ENCODE data around the gene CES2.

CES2 gene

DNA sequence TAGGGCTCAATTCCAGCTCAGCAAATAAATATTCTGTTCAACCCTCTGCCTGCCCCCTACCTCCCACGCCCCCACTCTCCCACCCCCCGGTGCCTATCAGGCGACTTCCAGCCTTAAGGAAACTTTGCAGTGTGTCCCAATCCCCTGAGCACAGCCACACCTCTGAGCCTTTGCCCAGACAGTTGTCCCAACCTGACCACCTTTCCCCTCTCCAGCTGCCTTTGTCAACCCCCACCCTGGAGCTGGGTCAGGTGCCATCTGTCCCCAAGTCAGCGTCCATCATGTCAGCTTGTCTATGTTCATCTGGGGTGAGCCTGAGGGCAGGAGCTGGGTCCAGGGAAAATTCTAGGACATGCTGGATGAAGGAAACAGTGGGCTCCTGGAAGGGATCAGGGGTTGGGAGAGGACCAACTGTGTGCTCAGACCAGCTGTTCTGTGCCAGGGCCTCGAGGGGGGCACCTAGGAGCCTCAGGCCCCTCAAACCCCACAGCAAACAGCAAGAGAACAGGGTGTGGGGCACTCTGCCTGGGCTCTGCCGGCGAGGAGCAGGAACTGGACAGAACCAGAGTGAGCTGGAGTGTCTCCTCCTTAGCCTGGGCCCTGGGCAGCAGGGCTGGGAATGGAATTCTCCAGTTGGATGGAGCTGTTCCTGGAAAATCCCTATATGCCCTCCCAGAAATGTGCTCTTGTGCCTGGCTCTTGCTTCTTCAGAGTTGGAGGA, 34.4 kb upstream of the CES2 start:
- Mint-ChIP-seq H3K27me3 (ENCODE audit: low read depth) (peaks cover 4% of the 10 kb centered on the region), H3K27ac (peak overlapping the region; percentile 82 to 91 (median 85)), H3K9me3 (no peaks in the 10 kb centered on the region), H3K4me3 (peak overlapping the region in 1 of 3 experiments; percentile 47), H3K4me1 (peaks cover 52% of the 10 kb centered on the region), H3K36me3 (ENCODE audit: low read depth) (no peaks in the 10 kb centered on the region)
- TF ChIP-seq, protein P1, sequence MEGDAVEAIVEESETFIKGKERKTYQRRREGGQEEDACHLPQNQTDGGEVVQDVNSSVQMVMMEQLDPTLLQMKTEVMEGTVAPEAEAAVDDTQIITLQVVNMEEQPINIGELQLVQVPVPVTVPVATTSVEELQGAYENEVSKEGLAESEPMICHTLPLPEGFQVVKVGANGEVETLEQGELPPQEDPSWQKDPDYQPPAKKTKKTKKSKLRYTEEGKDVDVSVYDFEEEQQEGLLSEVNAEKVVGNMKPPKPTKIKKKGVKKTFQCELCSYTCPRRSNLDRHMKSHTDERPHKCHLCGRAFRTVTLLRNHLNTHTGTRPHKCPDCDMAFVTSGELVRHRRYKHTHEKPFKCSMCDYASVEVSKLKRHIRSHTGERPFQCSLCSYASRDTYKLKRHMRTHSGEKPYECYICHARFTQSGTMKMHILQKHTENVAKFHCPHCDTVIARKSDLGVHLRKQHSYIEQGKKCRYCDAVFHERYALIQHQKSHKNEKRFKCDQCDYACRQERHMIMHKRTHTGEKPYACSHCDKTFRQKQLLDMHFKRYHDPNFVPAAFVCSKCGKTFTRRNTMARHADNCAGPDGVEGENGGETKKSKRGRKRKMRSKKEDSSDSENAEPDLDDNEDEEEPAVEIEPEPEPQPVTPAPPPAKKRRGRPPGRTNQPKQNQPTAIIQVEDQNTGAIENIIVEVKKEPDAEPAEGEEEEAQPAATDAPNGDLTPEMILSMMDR (IDR thresholded peaks at IDR 0.05; ENCODE audit: unreplicated experiment in 3 of 3): no peak

DNA sequence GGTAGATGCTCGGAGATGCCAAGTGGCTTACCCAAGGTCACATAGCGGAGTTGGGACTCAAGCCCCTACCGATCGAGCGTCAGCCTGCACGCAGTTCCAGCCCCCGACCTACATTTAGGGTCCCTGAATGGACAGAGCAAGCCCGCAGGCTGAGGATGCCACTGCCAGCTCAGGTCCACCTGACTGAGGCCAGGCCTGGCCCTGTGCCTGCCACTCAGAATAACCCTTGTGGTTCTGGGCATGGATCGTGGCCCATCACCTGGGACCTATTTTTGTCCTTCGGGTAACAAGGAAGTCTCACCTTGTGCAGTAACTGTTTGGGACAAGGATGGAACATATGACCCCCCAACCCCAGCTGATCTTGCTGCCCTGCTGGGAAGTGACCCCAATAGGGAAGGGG, 33.7 kb upstream of the CES2 start:
- Mint-ChIP-seq H3K4me3 (no peak overlapping the region), H3K36me3 (ENCODE audit: low read depth) (no peaks in the 10 kb centered on the region), H3K27me3 (ENCODE audit: low read depth) (peaks cover 4% of the 10 kb centered on the region), H3K4me1 (peaks cover 60% of the 10 kb centered on the region), H3K9me3 (no peaks in the 10 kb centered on the region), H3K27ac (peak overlapping the region; percentile 34 to 82 (median 78))
- TF ChIP-seq, protein P1 (IDR thresholded peaks at IDR 0.05; ENCODE audit: unreplicated experiment in 3 of 3): no peak

GRCh38 chr16:66902648-66903543, 32.4 kb upstream of the CES2 start:
- no peaks in the 10 kb centered on the region for H3K36me3 Mint-ChIP-seq (ENCODE audit: low read depth)

GRCh38 chr16:66903544-66904427, 31.5 kb upstream of the CES2 start:
- no peak overlapping the region for H3K4me3 Mint-ChIP-seq
- no peaks in the 10 kb centered on the region for H3K9me3 Mint-ChIP-seq
- H3K36me3 Mint-ChIP-seq (ENCODE audit: low read depth): no peaks in the 10 kb centered on the region
- H3K27me3 Mint-ChIP-seq (ENCODE audit: low read depth): peaks cover 8% of the 10 kb centered on the region
- peak overlapping the region in 2 of 3 experiments; percentile 59 to 80 for H3K27ac Mint-ChIP-seq
- TF ChIP-seq, protein P1 (IDR thresholded peaks at IDR 0.05; ENCODE audit: unreplicated experiment in 3 of 3): no peak
- peaks cover 55% of the 10 kb centered on the region for H3K4me1 Mint-ChIP-seq

More at GRCh38 chr16:66902648-66903543, 32.4 kb upstream of the CES2 start:
- Mint-ChIP-seq H3K27ac (peak overlapping the region in 2 of 3 experiments; percentile 34 to 78), H3K4me3 (no peak overlapping the region), H3K27me3 (ENCODE audit: low read depth) (peaks cover 4% of the 10 kb centered on the region), H3K4me1 (peaks cover 60% of the 10 kb centered on the region), H3K9me3 (no peaks in the 10 kb centered on the region)
- TF ChIP-seq, protein P1 (IDR thresholded peaks at IDR 0.05; ENCODE audit: unreplicated experiment in 3 of 3): no peak

DNA sequence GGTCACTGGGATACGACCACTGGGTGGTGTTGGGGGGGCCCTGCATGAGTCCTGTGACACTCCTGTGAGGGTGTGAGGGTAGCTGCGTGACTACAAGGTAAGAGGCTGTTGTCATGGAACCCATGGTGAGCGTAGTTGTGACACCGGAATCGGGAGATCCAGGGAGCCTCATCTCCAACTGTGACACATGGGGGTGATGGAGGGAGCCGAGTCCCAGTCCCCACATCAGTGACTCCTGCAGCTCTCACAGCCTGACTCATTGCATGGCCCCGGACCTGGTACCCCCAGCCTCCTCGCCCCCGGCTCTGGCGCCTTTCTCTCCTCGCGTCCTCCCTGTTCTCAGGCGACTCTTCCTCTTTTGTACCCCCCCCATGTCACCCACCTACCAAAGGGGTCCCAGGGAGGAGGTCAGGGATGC, 30.9 kb upstream of the CES2 start:
- Mint-ChIP-seq H3K4me3 (no peak overlapping the region), H3K4me1 (peaks cover 48% of the 10 kb centered on the region), H3K9me3 (no peaks in the 10 kb centered on the region), H3K36me3 (ENCODE audit: low read depth) (no peaks in the 10 kb centered on the region), H3K27ac (peak overlapping the region in 2 of 3 experiments; percentile 59 to 91), H3K27me3 (ENCODE audit: low read depth) (peaks cover 8% of the 10 kb centered on the region)
- TF ChIP-seq, protein P1 (IDR thresholded peaks at IDR 0.05; ENCODE audit: unreplicated experiment in 3 of 3): no peak

Measured in nephron (organoid).